Activated T-cell treated with anti-CD3 and anti-CD28 coated beads, Interleukin-2, amount 50 U/mL, for 4 hours (primary cell): ENCODE results near the gene MN1. TPM values are rescaled to one million over a fixed set of nuclear protein-coding genes. Genes with fewer than 3 reads are reported as not detected.

Source experiments
- ATAC-seq, 2 donors: fragments of 200-7000 bp; cut with Tn5 transposase; one replicate each; pipeline ENCODE4 v1.10.0; 2021
- DNase-seq: peaks from one replicate; pipeline ENCODE4 v3.0.0-alpha.2; 2020
- H3K27me3 Mint-ChIP-seq: one replicate; pipeline ENCODE4 v1.8.0; 2021; ENCODE audit warnings: low read depth, mixed read lengths
- H3K36me3 Mint-ChIP-seq: one replicate; pipeline ENCODE4 v1.8.0; 2022; ENCODE audit warnings: mixed read lengths; ENCODE audit not compliant: insufficient read depth
- H3K4me1 Mint-ChIP-seq: one replicate; pipeline ENCODE4 v1.8.0; 2021; ENCODE audit warnings: low read depth, mixed read lengths
- H3K4me3 Mint-ChIP-seq: one replicate; pipeline ENCODE4 v1.8.0; 2021; ENCODE audit warnings: mild to moderate bottlenecking, moderate library complexity, mixed read lengths
- H3K9me3 Mint-ChIP-seq: one replicate; pipeline ENCODE4 v1.8.0; 2021; ENCODE audit warnings: mixed read lengths
- total RNA-seq, 3 donors: library from RNA; stranded (reverse); gene quantifications; one replicate each; pipeline ENCODE4 v1.2.1, GENCODE V29; 2021

MN1 gene
- total RNA-seq, 3 donors from 2014 or later: 0.03 to 0.08 (median 0.05) TPM

- DNase-seq (no peak), ATAC-seq (no peak)
- Mint-ChIP-seq H3K36me3 (no peaks in the 10 kb centered on the region), H3K9me3 (no peaks in the 10 kb centered on the region), H3K27me3 (peaks cover 12% of the 10 kb centered on the region), H3K4me1 (no peaks in the 10 kb centered on the region), H3K4me3 (no peak overlapping the region)
Observed at GRCh38 chr22:27711012-27711411, 90.5 kb downstream of the MN1 start.

- no peak overlapping the region for H3K4me3 Mint-ChIP-seq
Observed at GRCh38 chr22:27709919-27710675, 91.5 kb downstream of the MN1 start.

GRCh38 chr22:27706489-27706888 is 95.1 kb downstream of the MN1 start:
- no peaks in the 10 kb centered on the region for H3K4me1 Mint-ChIP-seq
- no peaks in the 10 kb centered on the region for H3K9me3 Mint-ChIP-seq
- H3K27me3 Mint-ChIP-seq: peaks cover 9% of the 10 kb centered on the region
- DNase-seq (no peak), ATAC-seq (no peak)
- H3K36me3 Mint-ChIP-seq: no peaks in the 10 kb centered on the region
- H3K4me3 Mint-ChIP-seq: no peak overlapping the region

More at GRCh38 chr22:27709919-27710675, 91.5 kb downstream of the MN1 start:
- Mint-ChIP-seq H3K4me1 (no peaks in the 10 kb centered on the region), H3K27me3 (peaks cover 12% of the 10 kb centered on the region), H3K36me3 (no peaks in the 10 kb centered on the region), H3K9me3 (no peaks in the 10 kb centered on the region)
- DNase-seq (no peak), ATAC-seq (peak in 1 of 2 donors; percentile 23)

DNA sequence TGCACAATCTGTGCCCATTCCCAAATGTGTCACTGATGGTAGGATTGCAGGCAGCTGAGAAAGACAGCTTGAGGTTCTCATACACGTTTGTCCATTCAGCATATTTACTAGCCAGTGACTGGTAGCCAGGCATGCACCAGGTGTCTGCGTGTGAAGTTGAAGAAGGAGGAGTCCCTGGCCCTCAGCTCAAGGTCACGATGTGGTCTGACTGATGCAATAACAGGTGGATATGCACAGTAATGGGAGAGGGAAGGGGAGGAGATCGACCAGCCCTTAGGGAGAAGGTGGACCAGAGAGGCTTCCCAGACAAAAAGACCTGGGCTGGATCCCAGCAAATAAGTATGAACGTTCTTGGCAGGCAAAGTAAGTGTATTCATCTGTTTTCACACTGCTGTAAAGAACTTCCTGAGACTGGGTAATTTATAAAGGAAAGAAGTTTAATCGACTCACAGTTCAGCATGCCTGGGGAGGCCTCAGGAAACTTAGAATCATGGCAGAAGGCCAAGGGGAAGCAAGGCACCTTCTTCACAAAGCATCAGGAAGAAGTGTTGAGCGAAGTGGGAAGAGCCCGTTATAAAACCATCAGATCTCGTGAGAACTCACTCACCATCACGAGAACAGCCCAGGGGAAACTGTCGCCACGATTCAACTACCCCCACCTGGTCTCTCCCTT is 96.0 kb downstream of the MN1 start:
- H3K4me1 Mint-ChIP-seq: no peaks in the 10 kb centered on the region

GRCh38 chr22:27704581-27704980 is 97.0 kb downstream of the MN1 start:
- H3K4me1 Mint-ChIP-seq: no peaks in the 10 kb centered on the region
- DNase-seq (no peak), ATAC-seq (no peak)
- no peak overlapping the region for H3K4me3 Mint-ChIP-seq
- no peaks in the 10 kb centered on the region for H3K36me3 Mint-ChIP-seq
- H3K27me3 Mint-ChIP-seq: peaks cover 3% of the 10 kb centered on the region
- no peaks in the 10 kb centered on the region for H3K9me3 Mint-ChIP-seq

More for the DNA sequence above, 96.0 kb downstream of the MN1 start:
- Mint-ChIP-seq H3K4me3 (no peak overlapping the region), H3K27me3 (peaks cover 6% of the 10 kb centered on the region), H3K9me3 (no peaks in the 10 kb centered on the region), H3K36me3 (no peaks in the 10 kb centered on the region)
- ATAC-seq: no peak
- DNase-seq: no peak

DNA sequence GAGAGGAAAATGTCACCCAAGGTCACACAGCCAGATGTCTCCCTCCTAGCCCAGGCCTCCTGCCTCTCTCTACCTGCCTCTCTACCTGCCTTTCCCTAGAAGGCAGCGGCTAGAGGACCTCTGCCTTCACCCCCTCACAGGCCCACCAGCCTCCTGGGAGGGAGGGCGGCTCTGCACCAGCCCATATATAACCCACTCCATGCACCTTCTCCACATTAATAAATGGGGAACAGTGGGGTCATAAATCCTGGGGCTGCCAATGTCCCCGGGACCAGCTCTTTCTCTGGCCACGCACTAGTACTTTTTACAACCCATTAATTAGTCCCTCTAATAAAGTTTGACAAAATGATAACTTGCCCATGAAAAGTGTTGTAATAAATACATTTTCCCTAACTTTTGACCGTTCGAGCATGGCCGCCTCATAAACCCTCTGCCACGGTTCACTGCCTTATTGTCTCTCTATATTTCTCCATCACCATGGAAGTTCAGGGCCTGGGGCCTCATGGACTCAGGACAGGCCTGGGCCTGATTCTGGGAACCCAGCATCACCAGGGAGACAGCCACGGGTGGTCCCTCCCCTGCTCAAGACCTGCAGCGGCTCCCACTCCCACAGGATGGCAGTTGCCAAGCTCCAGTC is 102.1 kb downstream of the MN1 start:
- Mint-ChIP-seq H3K36me3 (no peaks in the 10 kb centered on the region), H3K9me3 (peaks cover 5% of the 10 kb centered on the region), H3K4me1 (no peaks in the 10 kb centered on the region), H3K4me3 (no peak overlapping the region), H3K27me3 (no peaks in the 10 kb centered on the region)
- no peak for ATAC-seq
- no peak for DNase-seq

DNA sequence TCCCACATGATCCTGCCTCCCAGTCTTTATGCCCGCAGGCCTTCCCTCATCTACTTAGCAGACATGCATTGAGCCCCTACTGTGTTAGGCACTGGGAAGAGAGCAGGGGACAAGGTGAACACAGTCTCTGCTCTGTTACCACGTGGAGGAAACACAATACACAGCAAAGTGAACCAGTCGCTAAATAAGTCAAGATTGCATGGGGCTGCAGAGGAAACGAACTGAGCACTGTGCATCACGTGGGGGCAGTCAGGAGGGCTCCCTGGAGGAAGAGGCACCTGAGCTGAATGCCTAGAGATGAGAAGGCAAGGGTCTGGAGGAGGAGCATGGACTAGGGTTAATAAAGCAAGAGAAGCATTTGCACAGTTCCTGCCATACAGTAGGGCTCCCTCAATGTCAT is 102.7 kb downstream of the MN1 start:
- DNase-seq (no peak), ATAC-seq (no peak)
- H3K27me3 Mint-ChIP-seq: no peaks in the 10 kb centered on the region
- H3K36me3 Mint-ChIP-seq: no peaks in the 10 kb centered on the region
- peaks cover 5% of the 10 kb centered on the region for H3K9me3 Mint-ChIP-seq
- H3K4me1 Mint-ChIP-seq: no peaks in the 10 kb centered on the region
- H3K4me3 Mint-ChIP-seq: no peak overlapping the region

Other genes starting within 250 kb of the MN1 start
- 100 to 1,000 TPM; 134 to 151 (median 149) TPM for gene PITPNB, start 117.5 kb upstream of the MN1 start, total RNA-seq